Mucosa of descending colon (tissue), 3 donors: ENCODE data around the gene MAP3K2. TPM values are rescaled to one million over a fixed set of nuclear protein-coding genes. Genes with fewer than 3 reads are reported as not detected.

ENCODE experiments used
- ATAC-seq: fragments of 200-7000 bp; cut with Tn5 transposase; one replicate; pipeline ENCODE4 v1.9.1; 2020; ENCODE audit warnings: mild to moderate bottlenecking, moderate library complexity
- DNase-seq, 3 donors: peaks; one replicate each; pipeline ENCODE4 v3.0.0-alpha.2; 2020
- H3K36me3 ChIP-seq: fragments of 200-600 bp; one replicate; pipeline ENCODE4 v1.8.0; 2021; ENCODE audit warnings: low read depth, mild to moderate bottlenecking
- H3K4me1 ChIP-seq: fragments of 200-600 bp; one replicate; pipeline ENCODE4 v1.8.0; 2021; ENCODE audit warnings: low read depth, mild to moderate bottlenecking
- H3K4me3 ChIP-seq: fragments of 200-600 bp; one replicate; pipeline ENCODE4 v1.8.0; 2021; ENCODE audit warnings: mild to moderate bottlenecking
- H3K9me3 ChIP-seq: fragments of 200-600 bp; one replicate; pipeline ENCODE4 v1.8.0; 2021; ENCODE audit warnings: mild to moderate bottlenecking
- intact Hi-C, 2 donors: fragments of 100-400 bp; cut with DNase I in 1 of 2; cut with micrococcal nuclease in 1 of 2; formaldehyde crosslinking; loops; one replicate each; pipeline versions ENCODE4 v1.11.0 to v1.11.1; 2022; cut with DNase I, micrococcal nuclease
- total RNA-seq, 3 donors: library from RNA; stranded (reverse); fragmentation: NEBNext Ultra II Directional in 2 of 3; extraction: Animal tissue kit (Norgen Biotek cat#: 25700) in 2 of 3; gene quantifications; one replicate each; pipeline versions ENCODE4 v1.2.1 to v1.2.4, GENCODE V29; 2021 to 2023
- TF ChIP-seq, protein P1 (sequence below): fragments of 200-600 bp; IDR thresholded peaks from one replicate; pipeline ENCODE4 v1.8.0; 2022; ENCODE audit warnings: antibody characterized with exemption, mild to moderate bottlenecking
- donor health status: DM: no; HTN: no; CAD: no; lungs with moderate emphysema.
- donor health status: DM: no; HTN: no; CAD: no.
- donor health status: DM: no; HTN: yes; CAD: no.

Gene MAP3K2
- total RNA-seq, 3 donors from 2014 or later, result 71.8 to 80.6 (median 77.1) TPM

DNA sequence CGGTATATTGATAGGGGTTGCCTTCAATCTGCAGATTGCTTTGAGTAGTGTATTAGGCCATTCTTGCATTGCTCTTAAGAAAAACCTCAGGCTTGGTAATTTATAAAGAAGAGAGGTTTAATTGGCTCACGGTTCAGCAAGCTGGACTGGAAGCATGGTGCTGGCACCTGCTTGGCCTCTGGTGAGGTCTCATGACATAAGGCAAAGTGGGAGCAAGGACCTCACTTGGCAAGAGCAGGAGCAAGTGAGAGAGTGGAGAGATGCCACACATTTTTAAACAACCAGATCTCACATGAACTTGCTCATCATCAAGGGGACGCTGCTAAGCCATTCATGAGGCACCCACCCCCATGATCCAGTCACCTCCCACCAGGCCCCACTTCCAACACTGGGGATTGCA lies 4.9 kb downstream of the MAP3K2 start:
- Histone ChIP-seq H3K9me3 (no peaks in the 10 kb centered on the region), H3K36me3 (no peaks in the 10 kb centered on the region), H3K4me1 (peaks cover 10% of the 10 kb centered on the region), H3K4me3 (no peak overlapping the region)
- TF ChIP-seq, protein P1, sequence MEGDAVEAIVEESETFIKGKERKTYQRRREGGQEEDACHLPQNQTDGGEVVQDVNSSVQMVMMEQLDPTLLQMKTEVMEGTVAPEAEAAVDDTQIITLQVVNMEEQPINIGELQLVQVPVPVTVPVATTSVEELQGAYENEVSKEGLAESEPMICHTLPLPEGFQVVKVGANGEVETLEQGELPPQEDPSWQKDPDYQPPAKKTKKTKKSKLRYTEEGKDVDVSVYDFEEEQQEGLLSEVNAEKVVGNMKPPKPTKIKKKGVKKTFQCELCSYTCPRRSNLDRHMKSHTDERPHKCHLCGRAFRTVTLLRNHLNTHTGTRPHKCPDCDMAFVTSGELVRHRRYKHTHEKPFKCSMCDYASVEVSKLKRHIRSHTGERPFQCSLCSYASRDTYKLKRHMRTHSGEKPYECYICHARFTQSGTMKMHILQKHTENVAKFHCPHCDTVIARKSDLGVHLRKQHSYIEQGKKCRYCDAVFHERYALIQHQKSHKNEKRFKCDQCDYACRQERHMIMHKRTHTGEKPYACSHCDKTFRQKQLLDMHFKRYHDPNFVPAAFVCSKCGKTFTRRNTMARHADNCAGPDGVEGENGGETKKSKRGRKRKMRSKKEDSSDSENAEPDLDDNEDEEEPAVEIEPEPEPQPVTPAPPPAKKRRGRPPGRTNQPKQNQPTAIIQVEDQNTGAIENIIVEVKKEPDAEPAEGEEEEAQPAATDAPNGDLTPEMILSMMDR, result no peak
- ATAC-seq (no peak), DNase-seq (no peak)
- intact Hi-C loops, result no loop called here

DNA sequence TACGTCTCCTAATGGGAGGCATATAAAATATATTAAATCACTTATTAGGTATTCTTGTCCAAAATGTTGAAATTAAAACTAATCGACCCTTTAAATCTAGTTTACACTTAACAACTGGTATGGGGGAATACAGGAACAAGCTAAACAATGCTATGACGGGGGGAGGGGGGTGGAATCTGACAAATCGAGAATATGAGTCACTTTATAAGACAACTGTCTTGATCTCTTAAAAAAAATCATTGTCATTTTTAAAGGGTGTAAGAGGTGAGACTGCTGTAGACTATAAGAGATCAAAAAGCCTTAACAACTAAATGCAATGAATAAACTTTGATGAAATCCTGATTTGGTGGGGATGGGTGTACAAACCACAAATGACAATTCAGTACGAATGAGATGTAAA lies 6.0 kb downstream of the MAP3K2 start:
- no peaks in the 10 kb centered on the region for H3K36me3 ChIP-seq
- DNase-seq (no peak), ATAC-seq (no peak)
- TF ChIP-seq, protein P1, result no peak
- peaks cover 10% of the 10 kb centered on the region for H3K4me1 ChIP-seq
- intact Hi-C loops, result no loop called here
- no peak overlapping the region for H3K4me3 ChIP-seq
- H3K9me3 ChIP-seq, result no peaks in the 10 kb centered on the region

DNA sequence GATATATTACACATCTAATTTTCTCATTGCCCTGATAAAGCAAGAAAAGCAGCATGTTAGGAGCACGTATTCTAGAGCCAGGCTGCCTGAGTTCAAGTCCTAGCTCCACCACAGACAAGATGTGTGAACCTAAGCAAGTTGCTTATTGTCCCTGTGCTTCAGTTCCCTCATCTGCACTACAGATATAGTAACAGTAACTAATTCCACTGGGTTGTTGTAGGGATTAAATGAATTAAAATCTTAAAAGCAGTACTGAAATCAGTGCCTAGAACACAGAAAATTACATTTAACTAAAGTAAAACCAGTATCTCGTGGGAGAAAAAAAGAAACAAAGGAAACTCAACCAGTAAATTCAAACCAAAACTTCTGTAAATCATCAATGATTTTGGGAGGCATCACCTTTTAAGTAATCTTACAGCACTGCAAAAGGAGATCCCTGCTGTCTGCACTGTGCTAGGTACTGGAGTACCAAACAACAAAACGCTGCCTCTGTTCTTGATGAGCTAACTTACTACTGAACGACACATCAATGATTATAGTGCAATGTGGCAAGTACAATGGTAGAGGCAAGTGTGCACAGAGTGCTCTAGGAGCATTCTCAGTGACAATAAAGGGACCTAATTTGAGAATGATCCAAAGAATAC lies 7.9 kb downstream of the MAP3K2 start:
- intact Hi-C loops, result no loop called here
- H3K4me1 ChIP-seq, result no peaks in the 10 kb centered on the region
- peaks cover 6% of the 10 kb centered on the region for H3K9me3 ChIP-seq
- H3K4me3 ChIP-seq, result no peak overlapping the region
- ATAC-seq, result no peak
- DNase-seq, result no peak
- TF ChIP-seq, protein P1, result no peak
- no peaks in the 10 kb centered on the region for H3K36me3 ChIP-seq

DNA sequence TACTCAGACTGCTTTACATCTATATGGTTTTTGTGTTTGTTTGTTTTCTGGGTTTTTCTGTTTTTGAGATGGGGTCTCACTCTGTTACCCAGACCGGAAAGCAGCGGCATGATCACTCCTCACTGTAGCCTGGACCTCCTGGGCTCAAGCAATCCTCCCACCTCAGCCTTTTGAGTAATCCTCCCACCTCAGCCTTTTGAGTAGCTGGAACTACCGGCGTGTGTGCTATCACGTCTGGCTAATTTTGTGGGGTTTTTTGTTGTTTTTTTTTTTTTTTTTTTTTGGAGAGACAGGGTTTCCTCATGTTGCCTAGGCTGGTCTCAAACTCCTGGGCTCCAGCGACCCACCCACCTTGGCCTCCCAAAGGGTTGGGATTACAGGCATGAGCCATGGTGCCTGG lies 9.1 kb downstream of the MAP3K2 start:
- Histone ChIP-seq H3K4me3 (no peak overlapping the region), H3K9me3 (peaks cover 6% of the 10 kb centered on the region), H3K36me3 (no peaks in the 10 kb centered on the region), H3K4me1 (no peaks in the 10 kb centered on the region)
- ATAC-seq, result no peak
- no peak for DNase-seq
- TF ChIP-seq, protein P1, result no peak
- intact Hi-C loops, result no loop called here

DNA sequence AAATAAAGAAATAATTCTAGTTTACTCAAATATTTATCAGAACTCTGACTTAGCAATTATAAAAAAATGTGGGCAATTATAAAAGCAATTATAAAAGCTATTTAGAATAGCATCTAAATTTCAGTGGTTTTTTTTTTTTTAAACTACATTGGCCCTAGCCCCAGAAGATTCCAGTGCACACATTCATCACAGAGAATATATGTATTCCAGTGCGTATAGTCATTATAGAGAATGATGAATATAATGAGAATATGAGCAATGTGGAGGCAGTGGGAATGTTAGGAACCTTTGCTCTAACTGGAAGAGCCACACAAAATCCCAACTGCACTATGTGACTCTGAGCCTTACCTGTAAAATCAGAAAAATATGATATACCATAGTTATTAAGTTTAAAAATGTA lies 10.5 kb downstream of the MAP3K2 start:
- intact Hi-C loops, result no loop called here
- no peaks in the 10 kb centered on the region for H3K36me3 ChIP-seq
- ATAC-seq (no peak), DNase-seq (no peak)
- H3K4me1 ChIP-seq, result no peaks in the 10 kb centered on the region
- H3K4me3 ChIP-seq, result no peak overlapping the region
- H3K9me3 ChIP-seq, result peaks cover 6% of the 10 kb centered on the region
- TF ChIP-seq, protein P1, result no peak

DNA sequence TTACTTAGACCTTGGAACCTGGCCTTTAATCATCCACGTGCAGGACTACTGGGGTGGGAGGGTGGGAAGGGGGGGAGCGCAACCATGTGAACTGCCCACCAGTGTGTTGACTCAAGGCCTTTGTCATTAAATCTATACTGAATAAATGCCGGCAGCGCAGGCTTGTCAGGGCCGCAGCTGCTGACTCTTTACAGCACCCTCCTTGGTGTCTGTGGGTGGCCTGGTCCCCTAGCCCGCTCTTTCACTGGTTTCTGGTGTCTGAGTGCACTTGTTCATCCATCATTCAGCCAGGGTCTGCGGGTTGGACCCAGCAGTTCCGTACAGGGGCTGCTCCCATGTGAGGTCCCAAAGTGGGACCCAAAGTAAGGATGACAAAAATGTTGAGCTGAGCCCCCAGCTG lies 11.5 kb downstream of the MAP3K2 start:
- Histone ChIP-seq H3K4me3 (no peak overlapping the region), H3K4me1 (no peaks in the 10 kb centered on the region), H3K9me3 (peaks cover 6% of the 10 kb centered on the region), H3K36me3 (no peaks in the 10 kb centered on the region)
- intact Hi-C loops, result no loop called here
- ATAC-seq (no peak), DNase-seq (no peak)
- TF ChIP-seq, protein P1, result no peak
